DMS 273 (cell line): Measurements from ENCODE around the gene NUP214.
"Not testable (repeated sequence)": the region's sequence is repeated elsewhere in the genome, so short reads cannot be mapped to it uniquely, and the experiment has no call there.

Experiments
- DNase-seq: peaks from one replicate; lab custom pipeline; 2025; ENCODE audit not compliant: unreplicated experiment; lab: John Stamatoyannopoulos, UW

The NUP214 gene

GRCh38 chr9:131191032-131191431, 65.6 kb downstream of the NUP214 start:
- not testable (repeated sequence) for DNase-seq

DNA sequence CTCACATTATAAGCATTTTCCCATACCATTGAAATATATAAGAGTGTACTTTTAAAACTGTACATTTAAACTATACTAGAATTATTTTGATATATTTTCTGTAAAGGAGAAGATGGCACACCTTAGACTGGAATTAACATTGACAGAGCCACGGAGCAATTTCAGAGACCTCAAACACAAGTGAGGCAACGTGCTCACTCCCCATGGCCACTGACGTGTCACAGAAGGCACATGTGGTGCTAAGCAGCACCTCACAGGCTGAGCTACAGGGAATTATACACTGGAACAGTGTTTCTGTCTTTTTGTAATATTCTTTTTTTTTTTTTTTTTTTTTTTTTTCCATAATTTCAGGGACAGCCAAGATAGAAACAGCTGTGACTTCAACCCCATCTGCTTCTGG, 66.5 kb downstream of the NUP214 start:
- no peak for DNase-seq

GRCh38 chr9:131193051-131193450, 67.7 kb downstream of the NUP214 start:
- DNase-seq = no peak

DNA sequence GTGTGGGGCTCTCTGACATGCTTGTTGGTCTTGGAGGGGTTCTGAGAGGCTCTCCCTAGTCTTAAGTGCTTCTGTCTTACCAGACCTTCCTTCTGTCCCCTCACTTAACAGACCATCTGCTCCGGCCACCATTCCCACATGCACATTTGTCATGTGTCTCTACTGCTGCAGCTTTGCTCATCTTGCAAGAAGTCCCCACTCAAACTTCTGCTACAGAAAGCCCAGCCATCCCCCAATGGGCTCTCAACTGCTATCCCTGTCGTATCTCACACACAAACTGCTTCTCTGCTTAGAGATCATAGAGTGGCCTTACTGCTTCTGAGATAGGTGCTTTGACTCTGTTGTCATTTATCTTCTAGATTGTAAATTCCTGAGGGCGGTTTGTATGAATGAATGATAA, 69.4 kb downstream of the NUP214 start:
- no peak for DNase-seq

DNA sequence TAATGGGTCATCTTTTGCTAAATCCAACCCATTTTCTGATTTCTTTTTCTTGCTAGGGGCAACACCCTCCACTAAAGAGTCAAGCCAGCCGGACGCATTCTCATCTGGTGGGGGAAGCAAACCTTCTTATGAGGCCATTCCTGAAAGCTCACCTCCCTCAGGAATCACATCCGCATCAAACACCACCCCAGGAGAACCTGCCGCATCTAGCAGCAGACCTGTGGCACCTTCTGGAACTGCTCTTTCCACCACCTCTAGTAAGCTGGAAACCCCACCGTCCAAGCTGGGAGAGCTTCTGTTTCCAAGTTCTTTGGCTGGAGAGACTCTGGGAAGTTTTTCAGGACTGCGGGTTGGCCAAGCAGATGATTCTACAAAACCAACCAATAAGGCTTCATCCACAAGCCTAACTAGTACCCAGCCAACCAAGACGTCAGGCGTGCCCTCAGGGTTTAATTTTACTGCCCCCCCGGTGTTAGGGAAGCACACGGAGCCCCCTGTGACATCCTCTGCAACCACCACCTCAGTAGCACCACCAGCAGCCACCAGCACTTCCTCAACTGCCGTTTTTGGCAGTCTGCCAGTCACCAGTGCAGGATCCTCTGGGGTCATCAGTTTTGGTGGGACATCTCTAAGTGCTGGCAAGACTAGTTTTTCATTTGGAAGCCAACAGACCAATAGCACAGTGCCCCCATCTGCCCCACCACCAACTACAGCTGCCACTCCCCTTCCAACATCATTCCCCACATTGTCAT, 72.0 kb downstream of the NUP214 start:
- no peak for DNase-seq

DNA sequence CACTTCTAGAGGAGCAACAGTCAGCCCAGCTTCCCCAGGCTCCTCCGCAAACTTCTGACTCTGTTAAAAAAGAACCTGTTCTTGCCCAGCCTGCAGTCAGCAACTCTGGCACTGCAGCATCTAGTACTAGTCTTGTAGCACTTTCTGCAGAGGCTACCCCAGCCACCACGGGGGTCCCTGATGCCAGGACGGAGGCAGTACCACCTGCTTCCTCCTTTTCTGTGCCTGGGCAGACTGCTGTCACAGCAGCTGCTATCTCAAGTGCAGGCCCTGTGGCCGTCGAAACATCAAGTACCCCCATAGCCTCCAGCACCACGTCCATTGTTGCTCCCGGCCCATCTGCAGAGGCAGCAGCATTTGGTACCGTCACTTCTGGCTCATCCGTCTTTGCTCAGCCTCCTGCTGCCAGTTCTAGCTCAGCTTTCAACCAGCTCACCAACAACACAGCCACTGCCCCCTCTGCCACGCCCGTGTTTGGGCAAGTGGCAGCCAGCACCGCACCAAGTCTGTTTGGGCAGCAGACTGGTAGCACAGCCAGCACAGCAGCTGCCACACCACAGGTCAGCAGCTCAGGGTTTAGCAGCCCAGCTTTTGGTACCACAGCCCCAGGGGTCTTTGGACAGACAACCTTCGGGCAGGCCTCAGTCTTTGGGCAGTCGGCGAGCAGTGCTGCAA, 72.8 kb downstream of the NUP214 start:
- DNase-seq = no peak

DNA sequence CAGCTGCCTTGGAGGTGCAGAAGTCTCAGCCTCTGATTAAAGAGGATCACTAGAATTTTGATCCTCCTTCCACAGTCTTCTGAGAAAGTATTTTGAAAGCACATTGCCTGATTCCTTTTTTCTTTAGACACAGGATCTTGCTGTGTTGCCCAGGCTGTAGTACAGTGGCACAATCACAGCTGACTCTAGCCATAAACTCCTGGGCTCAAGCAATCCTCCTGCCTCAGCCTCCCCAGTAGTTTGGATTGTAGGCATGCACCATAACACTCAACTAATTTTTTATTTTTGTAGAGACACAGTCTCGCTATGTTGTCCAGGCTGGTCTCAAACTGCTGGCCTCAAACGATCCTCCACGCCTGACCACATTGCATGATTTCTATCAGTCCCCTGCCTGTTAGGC, 76.5 kb downstream of the NUP214 start:
- DNase-seq = no peak

- no peak for DNase-seq
Observed at GRCh38 chr9:131203431-131204218, 78.2 kb downstream of the NUP214 start.

- no peak for DNase-seq
Observed at GRCh38 chr9:131204285-131204684, 78.9 kb downstream of the NUP214 start.

GRCh38 chr9:131206495-131206894, 81.1 kb downstream of the NUP214 start:
- DNase-seq = no peak

- not testable (repeated sequence) for DNase-seq
Observed at GRCh38 chr9:131211920-131212319, 86.5 kb downstream of the NUP214 start.

DNA sequence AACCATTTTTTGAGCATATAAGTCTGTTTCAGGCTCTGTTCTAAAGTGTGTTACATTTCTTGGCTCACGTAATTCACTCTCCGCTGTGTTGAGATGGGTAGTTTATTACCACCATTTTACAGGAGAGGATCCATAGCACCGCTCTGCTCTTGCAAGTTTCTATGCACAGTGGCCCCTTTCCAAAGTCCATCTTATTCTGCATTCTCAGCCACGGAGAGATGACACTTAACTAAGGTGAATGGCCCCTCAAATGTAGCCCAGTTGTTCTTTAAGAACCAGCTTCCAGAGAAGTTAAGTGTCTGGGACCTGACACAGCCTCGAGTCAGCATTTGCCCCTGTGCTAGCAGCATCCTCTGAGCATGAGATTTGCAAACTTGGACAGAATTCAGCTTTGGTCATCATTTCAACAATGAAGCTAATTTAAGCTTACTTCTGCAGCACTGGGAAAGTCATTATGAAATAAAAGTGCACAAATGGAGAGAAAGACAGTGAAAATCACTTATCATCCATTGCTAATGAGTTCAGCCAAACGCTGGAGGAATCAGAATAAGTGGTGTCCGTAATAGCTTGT, 89.0 kb downstream of the NUP214 start:
- DNase-seq = no peak

GRCh38 chr9:131214876-131215275, 89.5 kb downstream of the NUP214 start:
- no peak for DNase-seq

- DNase-seq = no peak
Observed at GRCh38 chr9:131216806-131217205, 91.4 kb downstream of the NUP214 start.

- no peak for DNase-seq
Observed at GRCh38 chr9:131217331-131218031, 92.1 kb downstream of the NUP214 start.

DNA sequence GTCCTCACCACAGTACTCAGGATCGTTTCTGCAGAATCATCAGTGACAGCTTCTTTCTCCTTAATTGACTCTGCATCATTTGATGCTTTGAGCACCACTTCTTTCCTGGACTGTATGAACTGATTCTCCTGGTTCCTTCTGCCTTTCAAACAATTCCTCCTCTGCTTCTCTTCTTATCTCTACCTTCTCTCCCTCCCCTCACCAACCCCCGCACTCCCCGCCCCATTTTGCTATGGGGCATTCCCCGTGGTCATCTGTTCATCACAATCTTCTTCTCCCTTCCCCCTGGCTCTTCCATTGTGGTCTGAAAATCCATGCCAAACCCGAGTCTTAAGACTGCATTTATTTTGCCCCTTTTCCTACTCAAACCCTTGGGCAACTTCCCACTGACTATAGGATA, 93.0 kb downstream of the NUP214 start:
- no peak for DNase-seq

GRCh38 chr9:131220485-131220884, 95.1 kb downstream of the NUP214 start:
- no peak for DNase-seq

DNA sequence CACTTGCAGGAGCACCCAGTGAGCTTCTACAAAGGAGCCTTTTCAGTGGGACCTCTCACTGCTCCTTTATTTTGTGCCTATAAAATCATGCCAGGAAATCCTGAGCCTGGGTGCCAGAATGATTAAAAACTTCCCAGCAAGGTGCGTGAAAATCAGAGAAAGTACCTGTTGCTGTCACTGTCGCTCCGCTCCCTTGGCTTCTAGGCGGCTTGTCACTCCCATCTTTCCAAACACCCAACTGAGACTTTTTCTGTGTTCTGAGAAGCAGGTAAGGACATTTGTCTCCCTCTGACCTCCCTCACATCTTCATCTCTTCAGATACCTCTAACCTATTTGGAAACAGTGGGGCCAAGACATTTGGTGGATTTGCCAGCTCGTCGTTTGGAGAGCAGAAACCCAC, 97.1 kb downstream of the NUP214 start:
- no peak for DNase-seq

DNA sequence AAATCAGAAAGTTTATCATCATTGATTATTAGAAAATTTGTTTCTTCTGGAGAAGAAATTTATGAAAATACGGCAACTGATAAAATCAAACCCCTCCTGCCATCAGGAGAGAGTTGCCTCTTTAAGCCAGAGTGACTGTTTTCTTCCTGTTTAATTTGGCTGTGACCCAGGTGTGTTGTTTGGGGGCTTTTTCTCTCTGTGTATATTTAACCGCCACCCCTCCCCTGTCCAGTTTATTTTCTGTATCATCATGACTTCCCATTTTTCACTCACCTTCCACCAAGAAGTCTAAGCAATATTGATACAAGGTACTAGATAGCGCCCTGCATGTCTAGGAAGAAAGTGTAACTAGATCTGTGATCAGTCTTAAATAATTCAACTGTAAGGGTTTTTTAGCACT, 100.8 kb downstream of the NUP214 start:
- no peak for DNase-seq

DNA sequence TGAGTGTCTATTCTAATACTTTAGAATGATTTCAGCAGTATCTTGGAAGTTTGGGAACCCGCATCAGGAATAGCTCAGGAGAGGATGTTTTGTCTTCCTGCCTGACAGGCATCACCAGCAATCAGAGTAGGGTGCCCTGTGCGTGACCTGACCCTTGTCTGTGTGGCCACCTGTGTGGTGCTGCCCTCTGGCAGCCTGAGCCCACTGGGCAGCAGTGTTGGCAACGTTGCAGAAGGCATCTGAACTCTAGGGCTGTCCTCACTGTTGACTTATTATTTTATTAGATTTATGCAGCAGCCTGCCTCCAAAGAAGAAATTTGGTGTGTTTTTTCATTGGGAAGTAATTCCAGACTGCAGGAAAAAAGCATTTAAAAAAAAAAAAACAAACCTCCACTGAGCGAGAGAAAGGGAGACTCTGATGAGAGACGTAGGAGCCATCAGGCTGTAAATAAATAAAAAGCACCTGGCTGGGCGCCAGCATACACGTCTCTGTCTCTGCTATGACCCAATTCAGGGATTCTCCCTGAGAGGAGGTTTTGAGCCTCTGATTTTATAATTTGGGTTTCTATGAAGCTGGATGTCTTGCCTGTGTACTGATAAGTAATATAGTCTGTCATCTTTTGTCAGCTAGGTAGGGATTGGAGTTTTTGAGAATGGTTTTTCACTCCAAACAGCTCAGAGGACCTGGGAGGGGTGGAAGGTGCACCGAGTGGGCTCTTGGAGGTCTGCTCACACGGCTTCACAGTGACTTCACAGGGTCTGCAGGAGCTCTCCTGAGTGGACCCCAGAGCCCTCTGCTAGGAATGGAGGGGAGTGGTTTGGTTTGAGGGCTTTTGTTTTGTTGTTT, 101.9 kb downstream of the NUP214 start:
- DNase-seq = peak; percentile 31
